Measurements from ENCODE around the gene POLR1E.

GRCh38 chr9:37449862-37450632 is 35.7 kb upstream of the POLR1E start:
- TF ChIP-seq CTCF (IDR thresholded peaks at IDR 0.05): no peak
- TF ChIP-seq POLR2A (IDR thresholded peaks at IDR 0.05): no peak
